Left cardiac atrium (tissue), 4 donors: Measurements from ENCODE around the gene MX2. TPM values are rescaled to one million over a fixed set of nuclear protein-coding genes. Genes with fewer than 3 reads are reported as not detected.

Experiments
- ATAC-seq, 2 donors: fragments of 200-7000 bp; cut with Tn5 transposase; one replicate each; pipeline ENCODE4 v1.9.1; 2020; ENCODE audit warnings: mild to moderate bottlenecking in 2 of 2, moderate library complexity in 2 of 2
- DNase-seq: peaks from one replicate; pipeline ENCODE4 v3.0.0-alpha.2; 2020
- intact Hi-C, 2 donors: fragments of 100-400 bp; cut with DNase I; formaldehyde crosslinking; loops; one replicate each; pipeline versions ENCODE4 v1.14.1 to v1.15.1; 2022 to 2023
- total RNA-seq, 2 donors: library from RNA; stranded (reverse); fragmentation: NEBNext Ultra II Directional; extraction: Animal tissue kit (Norgen Biotek cat#: 25700); gene quantifications; one replicate each; pipeline ENCODE4 v1.2.1, GENCODE V29; 2021
- donor health status: DM: no; HTN: yes; CAD: no.
- donor health status: DM: no; HTN: yes; CAD: no; lungs with severe emphysema.
- donor health status: DM: yes; HTN: yes; CAD: no.
- donor health status: Dilated cardiomyopathy.

The MX2 gene
- total RNA-seq, 2 donors from 2014 or later: 7.7 to 14.7 TPM

GRCh38 chr21:41444703-41445464, 83.1 kb downstream of the MX2 start:
- ATAC-seq (no peak), DNase-seq (no peak)
- intact Hi-C loops: no loop called here

- DNase-seq (no peak), ATAC-seq (no peak)
- intact Hi-C loops: no loop called here
These were observed 83.6 kb downstream of the MX2 start for GRCh38 chr21:41445465-41445862.

GRCh38 chr21:41446586-41446985, 84.8 kb downstream of the MX2 start:
- no peak for DNase-seq
- intact Hi-C loops: no loop called here
- ATAC-seq: no peak

GRCh38 chr21:41447356-41447755, 85.5 kb downstream of the MX2 start:
- no peak for DNase-seq
- no peak for ATAC-seq
- intact Hi-C loops: no loop called here

- ATAC-seq: no peak
- no peak for DNase-seq
- intact Hi-C loops: no loop called here
These were observed 87.8 kb downstream of the MX2 start for GRCh38 chr21:41449613-41450012.

GRCh38 chr21:41451753-41452676, 90.2 kb downstream of the MX2 start:
- DNase-seq: no peak
- intact Hi-C loops: no loop called here
- no peak for ATAC-seq

GRCh38 chr21:41453198-41453597, 91.4 kb downstream of the MX2 start:
- intact Hi-C loops: no loop called here
- no peak for ATAC-seq
- DNase-seq: no peak

GRCh38 chr21:41453761-41454160, 91.9 kb downstream of the MX2 start:
- ATAC-seq (no peak), DNase-seq (no peak)
- intact Hi-C loops: no loop called here

- ATAC-seq: no peak
- intact Hi-C loops: loop anchor here in 1 of 2 donors (5.0 kb wide), 1 partner anchor 176 kb away; no protein-coding TSS in a partner anchor
- no peak for DNase-seq
These were observed 96.3 kb downstream of the MX2 start for GRCh38 chr21:41458121-41458520.

GRCh38 chr21:41458559-41458958, 96.7 kb downstream of the MX2 start:
- ATAC-seq: no peak
- DNase-seq: no peak
- intact Hi-C loops: loop anchor here in 1 of 2 donors (5.0 kb wide), 1 partner anchor 176 kb away; no protein-coding TSS in a partner anchor

Other genes starting within 250 kb of the MX2 start
- 10 to 100 TPM; 22.6 to 39.5 TPM for gene BACE2, start 193.9 kb upstream of the MX2 start, total RNA-seq
- gene FAM3B, start 45.2 kb upstream of the MX2 start, total RNA-seq: under 1 TPM in 1 of 2 donors, not detected in 1; 0.63 TPM
- 10 to 100 TPM; 15.4 to 48.6 TPM for gene MX1, start 64.2 kb downstream of the MX2 start, total RNA-seq
- not detected for gene TMPRSS2, start 146.1 kb downstream of the MX2 start, total RNA-seq